Right lobe of liver (tissue), 4 donors: ENCODE measurements around the gene FCGR3A.
"Not testable (repeated sequence)": the region's sequence is repeated elsewhere in the genome, so short reads cannot be mapped to it uniquely, and the experiment has no call there.

Source experiments
- POLR2A ChIP-seq: fragments of 450-650 bp; IDR thresholded peaks from one replicate; pipeline ENCODE4 v1.6.1; 2017; ENCODE audit warnings: antibody characterized with exemption, mild to moderate bottlenecking
- TF ChIP-seq, protein P1 (sequence below), 4 donors: fragments of 200-600 bp in 3 of 4; fragments of 450-650 bp in 1 of 4; IDR thresholded peaks; one replicate each; pipeline versions ENCODE4 v1.5.1 to v1.8.0; 2016 to 2022; ENCODE audit warnings: antibody characterized with exemption in 4 of 4, mild to moderate bottlenecking in 2 of 4
- donor health status: DM: no; HTN: no; CAD: no.
- donor health status: DM: no; HTN: no; CAD: no.
- donor health status: DM: no; HTN: yes; CAD: no.

DNA sequence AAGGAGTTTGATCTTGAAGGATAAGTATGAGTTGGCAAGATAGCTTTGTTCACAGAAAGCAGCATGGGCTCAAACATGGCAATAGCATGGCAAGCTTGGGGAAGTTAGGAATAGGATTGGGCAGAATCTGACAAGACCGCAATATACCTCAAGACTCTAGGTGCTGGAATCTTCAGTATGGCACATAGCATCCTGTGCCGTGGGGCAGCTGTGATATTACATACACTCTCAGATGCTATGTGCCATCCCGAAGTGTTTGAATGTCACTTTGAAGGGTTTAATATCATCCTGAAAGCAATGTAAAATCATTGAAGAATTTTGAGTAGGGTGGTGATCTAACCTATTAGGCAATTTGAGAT, 17.0 kb upstream of the FCGR3A start:
- TF ChIP-seq, protein P1, sequence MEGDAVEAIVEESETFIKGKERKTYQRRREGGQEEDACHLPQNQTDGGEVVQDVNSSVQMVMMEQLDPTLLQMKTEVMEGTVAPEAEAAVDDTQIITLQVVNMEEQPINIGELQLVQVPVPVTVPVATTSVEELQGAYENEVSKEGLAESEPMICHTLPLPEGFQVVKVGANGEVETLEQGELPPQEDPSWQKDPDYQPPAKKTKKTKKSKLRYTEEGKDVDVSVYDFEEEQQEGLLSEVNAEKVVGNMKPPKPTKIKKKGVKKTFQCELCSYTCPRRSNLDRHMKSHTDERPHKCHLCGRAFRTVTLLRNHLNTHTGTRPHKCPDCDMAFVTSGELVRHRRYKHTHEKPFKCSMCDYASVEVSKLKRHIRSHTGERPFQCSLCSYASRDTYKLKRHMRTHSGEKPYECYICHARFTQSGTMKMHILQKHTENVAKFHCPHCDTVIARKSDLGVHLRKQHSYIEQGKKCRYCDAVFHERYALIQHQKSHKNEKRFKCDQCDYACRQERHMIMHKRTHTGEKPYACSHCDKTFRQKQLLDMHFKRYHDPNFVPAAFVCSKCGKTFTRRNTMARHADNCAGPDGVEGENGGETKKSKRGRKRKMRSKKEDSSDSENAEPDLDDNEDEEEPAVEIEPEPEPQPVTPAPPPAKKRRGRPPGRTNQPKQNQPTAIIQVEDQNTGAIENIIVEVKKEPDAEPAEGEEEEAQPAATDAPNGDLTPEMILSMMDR (IDR thresholded peaks at IDR 0.05): not testable (repeated sequence)
- TF ChIP-seq POLR2A: not testable (repeated sequence)
